Measurements from ENCODE around the gene CDC42SE1.

GRCh38 chr1:151011154-151011850 lies 48.1 kb downstream of the CDC42SE1 start:
- TF ChIP-seq EZH2 (IDR thresholded peaks at IDR 0.05) (no peak), POLR2AphosphoS5 (IDR thresholded peaks at IDR 0.05; ENCODE audit: borderline replicate concordance, low read depth, low read length) (no peak), FOXP2 (optimal IDR thresholded peaks at IDR 0.05; ENCODE audit: control extremely low read depth, extremely low read length, insufficient read depth) (no peak)
